Heart left ventricle (tissue), 16 donors: ENCODE results near the gene EIF3M. TPM values are rescaled to one million over a fixed set of nuclear protein-coding genes. Genes with fewer than 3 reads are reported as not detected.
A peak's percentile ranks its signal among the peaks of the same experiment; 100 is the strongest.

ENCODE experiments used
- ATAC-seq, 4 donors: fragments of 200-7000 bp; cut with Tn5 transposase; one replicate each; pipeline ENCODE4 v1.9.1; 2020 to 2022; ENCODE audit warnings: moderate library complexity in 4 of 4, mild to moderate bottlenecking in 3 of 4, moderate number of reproducible peaks in 1 of 4
- DNase-seq, 5 donors: peaks; one replicate each; pipeline ENCODE4 v3.0.0-alpha.2; 2020
- H3K27ac ChIP-seq, 12 donors: fragments of 200-600 bp; sonication (generic) in 4 of 12; one replicate each; pipeline versions ENCODE4 v1.5.0 to v1.8.0; 2016 to 2022; ENCODE audit warnings: mild to moderate bottlenecking in 2 of 12
- H3K27me3 ChIP-seq, 9 donors: fragments of 200-600 bp; sonication (generic) in 2 of 9; one replicate each; pipeline versions ENCODE4 v1.5.1 to v1.8.0; 2016 to 2022; ENCODE audit warnings: mild to moderate bottlenecking in 3 of 9
- H3K36me3 ChIP-seq, 9 donors: fragments of 200-600 bp; sonication (generic) in 2 of 9; one replicate each; pipeline versions ENCODE4 v1.5.0 to v1.8.0; 2018 to 2022; ENCODE audit warnings: mild to moderate bottlenecking in 2 of 9
- H3K4me1 ChIP-seq, 12 donors: fragments of 200-600 bp; sonication (generic) in 4 of 12; one replicate each; pipeline versions ENCODE4 v1.5.0 to v1.8.0; 2016 to 2022; ENCODE audit warnings: mild to moderate bottlenecking in 3 of 12
- H3K4me3 ChIP-seq, 12 donors: fragments of 200-600 bp; sonication (generic) in 4 of 12; one replicate each; pipeline versions ENCODE4 v1.5.0 to v1.8.0; 2017 to 2022; ENCODE audit warnings: mild to moderate bottlenecking in 9 of 12, moderate library complexity in 4 of 12
- H3K9me3 ChIP-seq, 12 donors: fragments of 200-600 bp; sonication (generic) in 4 of 12; one replicate each; pipeline versions ENCODE4 v1.5.0 to v1.8.0; 2016 to 2022; ENCODE audit warnings: mild to moderate bottlenecking in 1 of 12
- CTCF ChIP-seq, 12 donors: fragments of 200-600 bp; sonication (generic) in 4 of 12; IDR thresholded peaks; one replicate each; pipeline versions ENCODE4 v1.5.0 to v1.8.0; 2018 to 2022; ENCODE audit warnings: antibody characterized with exemption in 12 of 12, mild to moderate bottlenecking in 5 of 12
- POLR2A ChIP-seq, 2 donors: fragments of 450-650 bp; IDR thresholded peaks; one replicate each; pipeline ENCODE4 v1.6.1; 2017; ENCODE audit warnings: antibody characterized with exemption in 2 of 2, mild to moderate bottlenecking in 2 of 2, moderate library complexity in 2 of 2
- WGBS, 4 donors: extraction: QIAGEN DNeasy Blood & Tissue Kit in 2 of 4; methylation state at CpG; one replicate each; pipeline versions ENCODE4 v1.1.5 to v1.1.7; 2013 to 2018; 5-methylcytosine and 5-hydroxymethylcytosine counted together
- intact Hi-C, 10 donors: fragments of 100-400 bp; cut with DNase I; formaldehyde crosslinking; loops; one replicate each; pipeline versions ENCODE4 v1.11.1 to v1.14.2; 2022
- polyA plus RNA-seq, 2 donors: library from polyadenylated mRNA; stranded (reverse); fragments of 200-250 nt; gene quantifications; one replicate each; pipeline ENCODE4 v1.2.3, GENCODE V29; 2013
- total RNA-seq, 9 donors: library from RNA; depleted of rRNA in 2 of 9; stranded (reverse); fragments of >200 nt in 2 of 9; fragmentation: NEBNext Ultra II Directional in 3 of 9; extraction: Animal tissue kit (Norgen Biotek cat#: 25700) in 3 of 9; gene quantifications; one replicate each; pipeline versions ENCODE4 v1.1.0 to v1.2.4, GENCODE V29; 2016 to 2023
- donor health status: ischemic (EF 13 %, LVEDD 7.1; RV severe dilation, severe dysfunction).
- donor health status: healthy with polysubstance abuse.
- donor health status: DM: no; HTN: yes; CAD: no.
- donor health status: DM: no; HTN: no; CAD: no.
- donor health status: ischemic (EF 25% LVEDD 6.9; RV normal size, moderate dysfunction).
- donor health status: ischemic (EF 25% LVEDD 5.7; RV mildly dilated, moderate dysfunction).
- donor health status: healthy.
- donor health status: DM: yes; HTN: yes; CAD: no.
- donor health status: ischemic (EF 35%, LVEDD 5.7; RV mildly dilated, moderate dysfunction).
- donor health status: nonischemic (EF 11% LVEDD 7.7; RV severe dilation, severe dysfunction).
- donor health status: DM: yes; HTN: yes; CAD: no.
- donor health status: PGD.
- donor health status: ischemic (EF 29% LVEDD 5.4; RV normal size, mild dysfunction).
- donor health status: nonischemic (EF 23%, LVEDD 6.1; RV moderate dilation, normal function).

EIF3M gene
- total and polyA plus RNA-seq, 11 donors, result 143 to 353 (median 182) TPM

- H3K4me1 ChIP-seq, result no peaks in the 10 kb centered on the region
- no peaks in the 10 kb centered on the region for H3K9me3 ChIP-seq
- H3K4me3 ChIP-seq, result no peak overlapping the region
- no peaks in the 10 kb centered on the region for H3K27me3 ChIP-seq
- 55 to 68% (median 65%) methylated on average over 10 of the region's 10 CpGs for WGBS, 4 donors
- TF ChIP-seq CTCF (IDR thresholded peaks at IDR 0.05), result no peak
- no peak for TF ChIP-seq POLR2A (IDR thresholded peaks at IDR 0.05)
- no peak overlapping the region for H3K27ac ChIP-seq
- H3K36me3 ChIP-seq, result no peaks in the 10 kb centered on the region
- DNase-seq (no peak), ATAC-seq (no peak)
- intact Hi-C loops, result loop anchor here in 3 of 10 donors (10.0 kb wide), 3 partner anchors 178 to 238 kb away; no protein-coding TSS in a partner anchor
Measured at GRCh38 chr11:32562839-32563599, 20.6 kb upstream of the EIF3M start.

- Histone ChIP-seq H3K4me1 (no peaks in the 10 kb centered on the region), H3K27me3 (no peaks in the 10 kb centered on the region), H3K9me3 (no peaks in the 10 kb centered on the region), H3K27ac (no peak overlapping the region), H3K4me3 (no peak overlapping the region), H3K36me3 (no peaks in the 10 kb centered on the region)
- no peak for DNase-seq
- TF ChIP-seq POLR2A (IDR thresholded peaks at IDR 0.05) (no peak), CTCF (IDR thresholded peaks at IDR 0.05) (no peak)
- peak in 2 of 4 donors; percentile 36 to 52 for ATAC-seq
- intact Hi-C loops, result loop anchor here in 3 of 10 donors (10.0 kb wide), 3 partner anchors 179 to 239 kb away; no protein-coding TSS in a partner anchor
- 41 to 64% (median 57%) methylated on average over 3 of the region's 3 CpGs for WGBS, 4 donors
Measured at GRCh38 chr11:32563600-32563959, 20.1 kb upstream of the EIF3M start.

GRCh38 chr11:32566517-32566916, 17.1 kb upstream of the EIF3M start:
- DNase-seq (no peak), ATAC-seq (no peak)
- Histone ChIP-seq H3K4me1 (no peaks in the 10 kb centered on the region), H3K4me3 (no peak overlapping the region), H3K9me3 (no peaks in the 10 kb centered on the region), H3K27me3 (peaks cover 0 to 8% (median 0%) of the 10 kb centered on the region in 9 donors), H3K36me3 (no peaks in the 10 kb centered on the region), H3K27ac (no peak overlapping the region)
- WGBS, 4 donors, result 79 to 88% (median 83%) methylated on average over 2 of the region's 2 CpGs
- TF ChIP-seq CTCF (IDR thresholded peaks at IDR 0.05), result no peak
- TF ChIP-seq POLR2A (IDR thresholded peaks at IDR 0.05), result no peak
- intact Hi-C loops, result loop anchor here in 3 of 10 donors (10.0 kb wide), 3 partner anchors 182 to 242 kb away; no protein-coding TSS in a partner anchor

- peak overlapping the region in 1 of 12 donors; percentile 9 for H3K27ac ChIP-seq
- peaks cover 0 to 11% (median 0%) of the 10 kb centered on the region in 9 donors for H3K27me3 ChIP-seq
- no peak for TF ChIP-seq CTCF (IDR thresholded peaks at IDR 0.05)
- TF ChIP-seq POLR2A (IDR thresholded peaks at IDR 0.05), result no peak
- ATAC-seq (no peak), DNase-seq (no peak)
- intact Hi-C loops, result loop anchor here in 3 of 10 donors (10.0 kb wide), 3 partner anchors 182 to 242 kb away; no protein-coding TSS in a partner anchor
- H3K36me3 ChIP-seq, result no peaks in the 10 kb centered on the region
- no peak overlapping the region for H3K4me3 ChIP-seq
- WGBS, 4 donors, result 68 to 98% (median 89%) methylated on average over 1 of the region's 1 CpG
- no peaks in the 10 kb centered on the region for H3K4me1 ChIP-seq
- H3K9me3 ChIP-seq, result no peaks in the 10 kb centered on the region
Measured at GRCh38 chr11:32567154-32567553, 16.5 kb upstream of the EIF3M start.
